Endometrial microvascular endothelial cells (primary cell): ENCODE results near the gene LDLRAD2. TPM values are rescaled to one million over a fixed set of nuclear protein-coding genes. Genes with fewer than 3 reads are reported as not detected.

Source experiments
- in situ Hi-C: cut with HindIII; loops from 2 replicates; pipeline ENCODE4 v1.10.0; 2017; ENCODE audit warnings: low sequenced_read_pairs, low pct_unique_long_range_greater_than_20kb; ENCODE audit errors: inconsistent ontology term
- total RNA-seq: library from RNA; depleted of rRNA; stranded (reverse); fragments of >200 nt; gene quantifications from one replicate; pipeline ENCODE4 v1.2.3, GENCODE V29; 2015; ENCODE audit errors: inconsistent ontology term

The LDLRAD2 gene
- total RNA-seq, 1 donor from 2014 or later: not detected

- in situ Hi-C loops: no loop called here
Observed at GRCh38 chr1:21837476-21837875, 25.4 kb downstream of the LDLRAD2 start.

GRCh38 chr1:21838359-21839157 is 26.5 kb downstream of the LDLRAD2 start:
- in situ Hi-C loops: no loop called here

- in situ Hi-C loops: no loop called here
Observed at GRCh38 chr1:21839337-21840037, 27.4 kb downstream of the LDLRAD2 start.

GRCh38 chr1:21840981-21841380 is 28.9 kb downstream of the LDLRAD2 start:
- in situ Hi-C loops: no loop called here

GRCh38 chr1:21841852-21842466 is 29.9 kb downstream of the LDLRAD2 start:
- in situ Hi-C loops: no loop called here

GRCh38 chr1:21842606-21843162 is 30.6 kb downstream of the LDLRAD2 start:
- in situ Hi-C loops: no loop called here

GRCh38 chr1:21843208-21843607 is 31.1 kb downstream of the LDLRAD2 start:
- in situ Hi-C loops: no loop called here

GRCh38 chr1:21843996-21844395 is 31.9 kb downstream of the LDLRAD2 start:
- in situ Hi-C loops: no loop called here

GRCh38 chr1:21845646-21846641 is 33.9 kb downstream of the LDLRAD2 start:
- in situ Hi-C loops: no loop called here

- in situ Hi-C loops: no loop called here
Observed at GRCh38 chr1:21847223-21848205, 35.4 kb downstream of the LDLRAD2 start.

- in situ Hi-C loops: no loop called here
Observed at GRCh38 chr1:21848524-21849174, 36.6 kb downstream of the LDLRAD2 start.

GRCh38 chr1:21849909-21850576 is 38.0 kb downstream of the LDLRAD2 start:
- in situ Hi-C loops: no loop called here

GRCh38 chr1:21851430-21852250 is 39.6 kb downstream of the LDLRAD2 start:
- in situ Hi-C loops: no loop called here

GRCh38 chr1:21852282-21853130 is 40.4 kb downstream of the LDLRAD2 start:
- in situ Hi-C loops: no loop called here

- in situ Hi-C loops: no loop called here
Observed at GRCh38 chr1:21853131-21853427, 41.0 kb downstream of the LDLRAD2 start.
